Activated T-cell treated with anti-CD3 and anti-CD28 coated beads, Interleukin-2, amount 50 U/mL, for 1 hour (primary cell): ENCODE results near the gene OR7A10.
"Not testable (repeated sequence)": the region's sequence is repeated elsewhere in the genome, so short reads cannot be mapped to it uniquely, and the experiment has no call there.

Source experiments
- DNase-seq: peaks from one replicate; pipeline ENCODE4 v3.0.0-alpha.2; 2020

Gene OR7A10

DNA sequence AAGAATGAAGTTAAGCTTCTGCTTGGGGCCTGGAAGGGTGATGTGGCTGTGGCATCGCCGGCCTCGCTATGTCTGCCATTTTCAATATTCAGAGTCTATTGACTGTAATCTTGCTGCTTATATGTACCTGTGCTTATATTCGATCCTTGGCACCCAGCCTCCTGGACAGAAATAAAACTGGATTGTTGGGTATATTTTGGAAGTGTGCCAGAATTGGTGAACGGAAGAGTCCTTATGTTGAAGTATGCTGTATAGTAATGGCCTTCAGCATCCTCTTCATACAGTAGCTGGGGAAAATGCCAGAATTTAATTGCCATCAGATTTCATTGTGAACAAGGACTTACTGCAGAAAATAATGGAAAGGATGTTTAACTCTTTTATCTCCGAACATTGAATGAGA, 56.5 kb downstream of the OR7A10 start:
- DNase-seq: not testable (repeated sequence)
